GM12892 (cell line): ENCODE results near the gene AP3B2.

Source experiments
- POLR2A ChIP-seq: IDR thresholded peaks from 2 replicates; pipeline ENCODE4 v1.6.1; 2011; ENCODE audit warnings: low read depth, low read length, control low read depth
- TAF1 ChIP-seq: IDR thresholded peaks from 2 replicates; pipeline ENCODE4 v1.6.1; 2011; ENCODE audit warnings: low read depth, mild to moderate bottlenecking, control low read depth, low read length, borderline replicate concordance

- no peak for TF ChIP-seq POLR2A
- no peak for TF ChIP-seq TAF1
Observed at GRCh38 chr15:82663186-82663600, 46.5 kb downstream of the AP3B2 start.
